Fibroblast of pulmonary artery (primary cell): ENCODE results near the gene DOCK8.
"Not testable (repeated sequence)": the region's sequence is repeated elsewhere in the genome, so short reads cannot be mapped to it uniquely, and the experiment has no call there.

Experiments used
- DNase-seq: peaks from one replicate; pipeline ENCODE4 v3.0.0-alpha.2; 2010; ENCODE audit warnings: low read depth
- H3K4me3 ChIP-seq: replicated peaks from 2 replicates; pipeline ENCODE4 v1.5.1; 2011; ENCODE audit warnings: low read depth, mild to moderate bottlenecking, control low read depth, low read length, moderate library complexity
- CTCF ChIP-seq: IDR thresholded peaks from 2 replicates; pipeline ENCODE4 v1.5.1; 2011; ENCODE audit warnings: mild to moderate bottlenecking, control low read depth, low read length, inconsistent platforms; ENCODE audit errors: missing control alignments

Gene DOCK8

GRCh38 chr9:405341-405740 is 190.7 kb downstream of the DOCK8 start:
- no peak overlapping the region for H3K4me3 ChIP-seq
- no peak for TF ChIP-seq CTCF
- no peak for DNase-seq

GRCh38 chr9:406886-407654 is 192.4 kb downstream of the DOCK8 start:
- no peak for DNase-seq

GRCh38 chr9:409655-410054 is 195.0 kb downstream of the DOCK8 start:
- H3K4me3 ChIP-seq, DNase-seq: not testable (repeated sequence)

More at GRCh38 chr9:406886-407654, 192.4 kb downstream of the DOCK8 start:
- no peak overlapping the region for H3K4me3 ChIP-seq
- no peak for TF ChIP-seq CTCF

GRCh38 chr9:414595-414994 is 199.9 kb downstream of the DOCK8 start:
- no peak for DNase-seq
- no peak for TF ChIP-seq CTCF
- H3K4me3 ChIP-seq, result no peak overlapping the region

DNA sequence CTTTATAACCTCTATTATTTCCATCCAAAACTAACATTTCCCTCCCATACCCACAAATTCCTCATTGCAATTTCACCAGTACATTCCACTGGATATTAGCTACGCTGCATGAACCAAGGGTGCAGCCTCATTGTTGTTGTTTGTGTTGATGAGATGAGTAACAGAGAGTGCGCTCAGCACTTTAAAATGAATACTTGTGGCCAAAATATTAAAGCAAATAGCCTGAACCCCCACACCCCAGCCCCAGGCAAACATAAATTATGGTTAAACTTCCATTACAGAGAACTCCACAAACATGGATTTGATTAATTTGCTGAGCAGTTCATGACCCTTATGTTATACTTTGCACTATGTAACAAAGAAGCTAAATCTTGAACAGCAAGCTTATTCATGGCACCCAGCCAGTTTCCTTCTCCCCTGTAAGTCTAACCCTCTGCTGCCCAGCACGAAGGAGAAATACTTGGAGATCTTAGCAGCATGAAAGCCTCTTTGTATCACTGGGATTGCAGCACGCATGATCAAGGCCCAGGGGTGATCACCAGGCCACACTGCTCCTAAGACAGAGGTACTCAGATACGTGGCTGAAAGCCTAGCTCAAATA is 205.0 kb downstream of the DOCK8 start:
- TF ChIP-seq CTCF, result no peak
- H3K4me3 ChIP-seq, result no peak overlapping the region

GRCh38 chr9:421896-422295 is 207.2 kb downstream of the DOCK8 start:
- no peak for TF ChIP-seq CTCF
- H3K4me3 ChIP-seq, result no peak overlapping the region
- DNase-seq, result no peak

More for the DNA sequence above, 205.0 kb downstream of the DOCK8 start:
- peak; percentile 21 for DNase-seq

GRCh38 chr9:426264-426663 is 211.6 kb downstream of the DOCK8 start:
- DNase-seq, result no peak
- H3K4me3 ChIP-seq, result no peak overlapping the region
- no peak for TF ChIP-seq CTCF
